ENCODE measurements around the gene ZCCHC4. TPM values are rescaled to one million over a fixed set of nuclear protein-coding genes. Genes with fewer than 3 reads are reported as not detected.

Gene ZCCHC4
- total RNA-seq, 6 donors from 2014 or later = 7.0 to 41.9 (median 10.6) TPM

DNA sequence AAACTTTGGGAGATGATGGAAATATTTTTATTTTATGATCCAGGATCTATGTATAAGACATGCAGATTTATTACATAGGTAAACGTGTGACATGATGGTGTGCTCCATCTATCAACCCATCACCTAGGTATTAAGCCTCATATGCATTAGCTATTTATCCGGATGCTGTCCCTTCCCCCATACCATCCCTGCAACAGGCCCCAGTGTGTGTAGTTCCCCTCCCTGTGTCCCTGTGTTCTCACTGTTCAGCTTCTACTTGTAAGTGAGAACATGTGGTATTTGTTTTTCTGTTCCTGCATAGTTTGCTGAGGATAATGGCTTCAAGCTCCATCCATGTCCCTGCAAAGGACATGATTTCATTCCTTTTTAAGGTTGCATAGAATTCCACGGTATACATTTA, 28.1 kb upstream of the ZCCHC4 start:
- no peak overlapping the region for H3K27ac ChIP-seq
- TF ChIP-seq, protein P1, sequence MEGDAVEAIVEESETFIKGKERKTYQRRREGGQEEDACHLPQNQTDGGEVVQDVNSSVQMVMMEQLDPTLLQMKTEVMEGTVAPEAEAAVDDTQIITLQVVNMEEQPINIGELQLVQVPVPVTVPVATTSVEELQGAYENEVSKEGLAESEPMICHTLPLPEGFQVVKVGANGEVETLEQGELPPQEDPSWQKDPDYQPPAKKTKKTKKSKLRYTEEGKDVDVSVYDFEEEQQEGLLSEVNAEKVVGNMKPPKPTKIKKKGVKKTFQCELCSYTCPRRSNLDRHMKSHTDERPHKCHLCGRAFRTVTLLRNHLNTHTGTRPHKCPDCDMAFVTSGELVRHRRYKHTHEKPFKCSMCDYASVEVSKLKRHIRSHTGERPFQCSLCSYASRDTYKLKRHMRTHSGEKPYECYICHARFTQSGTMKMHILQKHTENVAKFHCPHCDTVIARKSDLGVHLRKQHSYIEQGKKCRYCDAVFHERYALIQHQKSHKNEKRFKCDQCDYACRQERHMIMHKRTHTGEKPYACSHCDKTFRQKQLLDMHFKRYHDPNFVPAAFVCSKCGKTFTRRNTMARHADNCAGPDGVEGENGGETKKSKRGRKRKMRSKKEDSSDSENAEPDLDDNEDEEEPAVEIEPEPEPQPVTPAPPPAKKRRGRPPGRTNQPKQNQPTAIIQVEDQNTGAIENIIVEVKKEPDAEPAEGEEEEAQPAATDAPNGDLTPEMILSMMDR (IDR thresholded peaks at IDR 0.05) = no peak
- TF ChIP-seq POLR2A (IDR thresholded peaks at IDR 0.05) (no peak), EP300 (IDR thresholded peaks at IDR 0.05) (no peak), POLR2AphosphoS5 (IDR thresholded peaks at IDR 0.05) (no peak)
- H3K27me3 ChIP-seq = no peaks in the 10 kb centered on the region
- no peak for ATAC-seq (ENCODE audit: low FRiP score in 2 of 2)
- H3K36me3 ChIP-seq = peaks cover 0 to 11% (median 6%) of the 10 kb centered on the region in 4 donors
- H3K4me1 ChIP-seq = peaks cover 0 to 6% (median 0%) of the 10 kb centered on the region in 4 donors
- H3K4me3 ChIP-seq = no peak overlapping the region
- WGBS, 2 donors = 83 to 90% methylated on average over 3 of the region's 3 CpGs
- DNase-seq = no peak
- no peaks in the 10 kb centered on the region for H3K9me3 ChIP-seq

DNA sequence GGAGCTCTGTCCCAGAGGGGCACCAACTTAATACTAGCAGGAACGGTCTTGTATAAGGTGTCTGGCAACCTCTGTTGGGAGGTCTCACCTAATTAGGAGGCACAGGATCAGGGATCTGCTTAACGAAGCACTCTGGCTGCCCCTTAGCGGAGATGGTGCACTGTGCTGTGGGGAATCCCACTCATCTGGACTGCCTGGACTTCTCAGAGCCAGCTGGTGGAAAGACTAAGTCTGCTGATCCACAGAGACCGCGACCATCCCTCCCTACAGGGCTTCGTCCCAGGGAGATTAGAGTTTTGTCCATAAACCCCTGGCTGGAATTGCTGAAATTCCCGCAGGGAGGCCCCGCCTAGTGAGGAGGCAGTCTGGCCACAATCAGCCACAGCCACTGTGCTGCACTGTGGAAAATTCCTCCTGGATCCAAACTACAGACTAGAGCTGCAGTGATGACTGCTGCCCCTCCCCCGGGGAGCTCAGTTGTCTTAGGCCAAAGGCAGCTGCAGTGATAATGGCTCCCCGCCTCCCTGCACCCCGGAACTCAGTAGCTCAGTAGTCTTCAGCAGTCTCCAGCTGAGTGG, 22.0 kb upstream of the ZCCHC4 start:
- H3K36me3 ChIP-seq = no peaks in the 10 kb centered on the region
- H3K27me3 ChIP-seq = no peaks in the 10 kb centered on the region
- H3K4me3 ChIP-seq = no peak overlapping the region
- ATAC-seq (ENCODE audit: low FRiP score in 2 of 2) (no peak), DNase-seq (no peak)
- no peaks in the 10 kb centered on the region for H3K4me1 ChIP-seq
- H3K9me3 ChIP-seq = no peaks in the 10 kb centered on the region
- 84 to 97% methylated on average over 5 to 11 of the region's 11 CpGs for WGBS, 2 donors
- H3K27ac ChIP-seq = no peak overlapping the region
- no peak for TF ChIP-seq POLR2AphosphoS5 (IDR thresholded peaks at IDR 0.05)
- no peak for TF ChIP-seq EP300 (IDR thresholded peaks at IDR 0.05)
- TF ChIP-seq POLR2A (IDR thresholded peaks at IDR 0.05) = no peak
- TF ChIP-seq, protein P1 (IDR thresholded peaks at IDR 0.05) = no peak

DNA sequence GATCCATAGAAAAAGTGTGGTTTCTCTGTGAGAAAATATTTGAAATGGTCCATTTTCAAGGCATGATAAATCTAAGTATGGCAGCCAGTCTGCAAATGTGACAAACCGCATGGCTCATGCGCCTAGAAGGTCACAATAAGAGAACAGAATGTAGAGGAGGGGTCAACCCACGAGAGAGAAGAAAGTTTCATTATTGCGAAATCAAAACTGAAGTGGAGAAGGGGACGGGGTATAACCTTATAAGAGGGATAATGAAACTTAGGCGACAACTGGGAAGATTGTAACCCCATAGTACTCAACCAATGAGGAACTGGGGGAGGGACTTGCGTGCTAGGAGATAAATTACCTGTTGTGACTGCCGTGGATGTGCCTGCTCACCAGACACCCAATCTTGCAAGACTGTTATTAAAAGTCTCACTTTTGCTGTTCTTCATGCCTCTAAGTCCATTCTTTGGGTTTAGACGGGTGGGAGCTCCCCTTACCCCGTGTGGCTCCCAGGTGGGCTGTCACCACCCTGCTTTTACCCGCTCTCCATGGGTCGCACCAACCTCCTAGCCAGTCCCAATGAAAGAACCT, 21.3 kb upstream of the ZCCHC4 start:
- Histone ChIP-seq H3K27me3 (no peaks in the 10 kb centered on the region), H3K4me3 (no peak overlapping the region), H3K27ac (no peak overlapping the region), H3K9me3 (no peaks in the 10 kb centered on the region), H3K36me3 (no peaks in the 10 kb centered on the region), H3K4me1 (no peaks in the 10 kb centered on the region)
- WGBS, 2 donors = 75 to 80% methylated on average over 12 of the region's 12 CpGs
- DNase-seq (no peak), ATAC-seq (ENCODE audit: low FRiP score in 2 of 2) (no peak)
- TF ChIP-seq EP300 (IDR thresholded peaks at IDR 0.05) (no peak), POLR2AphosphoS5 (IDR thresholded peaks at IDR 0.05) (no peak), POLR2A (IDR thresholded peaks at IDR 0.05) (no peak)
- TF ChIP-seq, protein P1 (IDR thresholded peaks at IDR 0.05) = no peak

DNA sequence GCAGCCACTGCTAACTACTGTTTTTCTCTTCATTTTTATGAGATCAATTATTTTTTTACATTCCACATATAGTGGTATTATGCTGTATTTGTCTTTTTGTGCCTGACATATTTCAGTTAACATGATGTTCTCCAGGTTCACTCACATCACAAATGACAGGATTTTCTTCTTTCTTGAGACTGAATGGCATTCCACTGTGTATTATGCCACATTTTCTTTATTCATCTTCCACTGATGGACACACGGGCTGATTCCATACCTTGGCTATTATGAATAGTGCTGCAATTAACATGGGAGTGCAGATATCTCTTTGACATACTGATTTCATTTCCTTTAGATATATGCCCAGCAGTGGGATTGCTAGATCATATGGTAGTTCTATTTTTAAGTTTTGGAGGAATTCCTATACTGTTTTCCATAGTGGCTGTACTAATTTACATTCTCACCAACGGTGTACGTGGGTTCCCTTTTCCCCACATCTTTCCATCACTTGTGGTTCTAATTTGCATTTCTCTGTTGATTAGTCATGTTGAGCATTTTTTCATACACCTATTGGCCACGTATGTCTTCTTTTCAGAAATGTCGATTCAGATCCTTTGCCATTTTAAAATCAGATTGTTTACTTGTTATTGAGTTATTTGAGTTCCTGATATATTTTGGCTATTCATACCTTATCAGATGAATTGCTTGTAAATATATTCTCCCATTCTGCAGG, 14.9 kb upstream of the ZCCHC4 start:
- no peaks in the 10 kb centered on the region for H3K9me3 ChIP-seq
- H3K27me3 ChIP-seq = no peaks in the 10 kb centered on the region
- no peak overlapping the region for H3K27ac ChIP-seq
- peaks cover 0 to 6% (median 0%) of the 10 kb centered on the region in 4 donors for H3K4me1 ChIP-seq
- DNase-seq = no peak
- ATAC-seq (ENCODE audit: low FRiP score in 2 of 2) = no peak
- WGBS, 2 donors = 84 to 86% methylated on average over 5 of the region's 5 CpGs
- no peak overlapping the region for H3K4me3 ChIP-seq
- TF ChIP-seq, protein P1 (IDR thresholded peaks at IDR 0.05) = no peak
- no peak for TF ChIP-seq POLR2A (IDR thresholded peaks at IDR 0.05)
- no peak for TF ChIP-seq POLR2AphosphoS5 (IDR thresholded peaks at IDR 0.05)
- no peak for TF ChIP-seq EP300 (IDR thresholded peaks at IDR 0.05)
- no peaks in the 10 kb centered on the region for H3K36me3 ChIP-seq
